HG03571 (cell line): ENCODE measurements around the gene RAPGEF4.
"Not testable (repeated sequence)": the region's sequence is repeated elsewhere in the genome, so short reads cannot be mapped to it uniquely, and the experiment has no call there.

Source experiments
- ATAC-seq: cut with Tn5 transposase; IDR thresholded peaks from one replicate; pipeline ENCODE4 v1.9.1; 2021; ENCODE audit not compliant: unreplicated experiment

The RAPGEF4 gene

GRCh38 chr2:172725746-172726145 is 9.9 kb upstream of the RAPGEF4 start:
- no peak for ATAC-seq

DNA sequence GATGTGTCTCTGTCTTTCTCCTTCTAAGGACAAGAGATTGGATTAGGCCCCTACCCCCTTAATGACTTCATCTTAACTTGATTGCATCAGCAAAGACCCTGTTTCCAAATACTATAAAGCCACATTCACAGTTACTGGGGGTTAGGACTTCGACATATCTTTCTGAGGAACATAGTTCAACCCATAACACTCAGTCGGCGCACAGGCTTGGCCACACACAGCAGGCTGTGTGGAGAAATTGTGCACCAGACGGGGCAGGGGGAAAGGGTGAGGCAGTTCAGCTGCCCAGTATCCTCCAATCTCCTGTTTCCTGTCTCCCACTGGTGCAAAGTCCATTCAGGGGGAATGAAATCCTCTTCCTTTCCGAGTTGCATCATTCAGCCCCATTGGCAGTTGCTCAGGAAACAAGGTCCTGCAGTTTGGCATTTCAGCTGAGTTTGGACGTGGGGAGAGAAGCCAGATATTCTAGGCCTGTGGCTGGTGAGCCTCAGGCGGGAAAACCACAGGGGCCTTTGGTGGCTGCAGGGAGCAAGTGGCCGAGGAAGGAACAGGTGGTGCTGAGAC is 9.4 kb upstream of the RAPGEF4 start:
- ATAC-seq, result no peak

- ATAC-seq, result no peak
Measured at GRCh38 chr2:172730411-172730810, 5.2 kb upstream of the RAPGEF4 start.

DNA sequence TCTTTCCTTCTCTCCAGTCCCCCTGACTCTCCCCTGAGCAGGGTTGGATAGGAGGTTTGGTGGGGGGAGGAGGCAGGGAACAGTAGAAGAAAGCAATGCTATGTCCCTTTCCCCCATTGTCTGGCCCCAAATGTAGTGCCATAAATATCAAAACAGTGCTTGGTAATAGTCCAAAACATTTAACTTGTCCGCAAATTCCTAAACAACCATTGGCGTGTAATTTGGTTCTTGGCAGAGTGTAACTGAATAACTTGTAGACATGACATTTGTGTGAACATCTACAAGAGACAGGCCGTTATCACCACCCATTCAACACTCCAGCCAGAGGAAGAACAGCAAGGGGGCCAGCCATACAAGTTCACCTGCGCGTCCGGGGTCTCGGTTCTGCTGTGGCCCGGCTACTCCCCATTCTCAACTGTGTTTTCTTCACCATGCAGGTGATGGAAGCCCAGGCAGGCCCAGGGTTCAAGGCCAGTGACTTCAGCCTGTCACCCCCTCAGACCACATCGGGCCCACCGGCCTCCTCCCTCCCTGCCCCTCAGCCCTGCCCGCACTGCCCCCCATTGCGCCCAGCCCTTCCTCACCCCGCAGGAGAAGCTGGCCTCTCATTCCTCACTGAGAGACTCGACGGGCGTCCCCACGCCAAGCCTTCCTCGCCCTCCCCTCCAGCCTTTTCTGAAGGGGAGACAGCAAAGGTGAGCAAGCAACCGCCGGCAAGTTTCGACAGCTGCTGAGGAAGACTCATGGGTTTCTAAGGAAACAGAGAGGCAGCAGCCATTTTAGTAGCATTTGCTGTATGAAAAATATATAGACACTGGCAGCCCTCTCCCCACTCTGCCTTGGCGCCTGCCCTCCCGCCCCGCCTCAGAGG is 699 bp upstream of the RAPGEF4 start:
- ATAC-seq, result no peak

DNA sequence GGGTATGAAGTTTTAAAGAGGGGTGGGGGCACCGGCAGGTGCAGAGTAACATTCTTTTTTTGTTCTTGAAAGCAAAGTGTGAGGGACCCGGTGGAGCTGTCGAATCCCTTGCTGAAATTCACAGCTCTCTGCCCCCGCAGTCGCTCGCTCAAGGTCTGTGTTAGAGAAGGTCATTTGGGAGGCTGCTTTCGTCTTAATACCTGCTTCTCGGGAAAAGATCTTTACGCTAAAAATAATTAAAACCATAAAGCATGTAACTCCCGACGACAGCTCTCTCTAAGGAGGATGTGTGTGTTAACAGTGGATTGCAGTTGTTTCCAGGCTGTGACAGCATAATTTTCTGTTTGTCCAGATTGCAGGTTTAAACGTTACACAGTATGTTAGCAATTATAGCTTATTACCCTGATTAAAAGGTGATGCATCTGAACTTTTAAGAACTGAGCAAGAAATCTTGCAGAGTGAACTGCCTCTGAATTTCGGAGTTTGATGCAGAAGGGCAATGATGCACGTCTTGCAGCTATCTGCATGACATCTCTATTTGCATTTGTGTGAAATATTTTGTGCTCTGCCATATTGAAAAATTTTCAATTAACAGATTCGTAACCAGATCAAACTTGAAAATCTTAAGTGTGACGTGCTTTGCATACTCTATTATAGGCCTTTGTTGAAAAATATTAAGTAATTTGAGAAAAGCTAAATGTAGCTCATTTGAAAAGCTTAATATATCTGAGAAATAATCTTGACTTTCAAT is 954 bp downstream of the RAPGEF4 start:
- no peak for ATAC-seq

DNA sequence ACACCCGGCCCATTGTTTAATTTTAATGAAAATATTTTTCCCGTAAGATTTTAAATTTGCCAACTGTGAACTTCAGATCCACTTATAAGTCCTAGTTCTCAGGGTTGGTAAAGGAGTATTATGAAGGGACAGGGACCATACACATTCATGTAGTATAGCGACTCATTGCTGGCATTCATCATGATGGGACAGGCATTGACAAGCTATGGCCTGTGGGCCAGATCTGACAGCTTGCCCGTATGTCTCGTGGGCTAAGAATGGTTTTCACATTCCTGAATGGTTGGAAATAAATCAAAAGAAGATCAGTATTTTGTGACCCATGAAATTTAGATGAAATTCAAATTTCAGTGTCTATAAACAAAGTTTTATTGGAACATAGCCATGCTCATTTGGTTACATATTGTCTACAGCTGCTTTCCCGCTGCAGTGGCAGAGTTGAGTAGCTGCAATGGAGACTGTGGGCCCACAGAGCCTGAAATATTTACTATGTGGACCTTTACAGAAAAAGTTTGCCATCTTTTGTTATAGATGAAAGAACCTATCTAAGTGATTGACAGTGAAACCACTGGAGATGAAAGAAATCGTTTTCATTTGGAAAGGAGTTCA is 4.1 kb downstream of the RAPGEF4 start:
- no peak for ATAC-seq

DNA sequence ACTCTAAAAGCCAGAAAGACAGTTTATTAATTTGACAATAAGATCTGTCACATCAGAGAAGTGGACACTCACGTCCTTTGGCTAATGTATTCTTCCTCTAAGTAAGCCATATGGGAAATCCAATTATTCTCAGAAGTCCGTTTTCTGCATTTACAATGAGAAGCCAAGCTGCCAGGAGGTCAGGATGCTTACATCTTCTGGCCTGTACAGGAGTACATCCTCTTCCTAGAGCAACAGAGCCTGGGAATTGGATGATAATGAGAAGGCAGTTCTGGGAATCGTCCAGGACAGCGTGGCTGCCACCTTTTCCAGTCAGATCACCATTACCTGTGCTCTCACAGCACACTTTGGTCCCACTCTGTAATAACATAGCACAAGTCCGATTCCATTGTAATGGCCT is 5.2 kb downstream of the RAPGEF4 start:
- ATAC-seq, result no peak

GRCh38 chr2:172742931-172743540 is 7.4 kb downstream of the RAPGEF4 start:
- ATAC-seq, result no peak

GRCh38 chr2:172743898-172744297 is 8.3 kb downstream of the RAPGEF4 start:
- no peak for ATAC-seq

- ATAC-seq, result no peak
Measured at GRCh38 chr2:172745636-172746035, 10.0 kb downstream of the RAPGEF4 start.

DNA sequence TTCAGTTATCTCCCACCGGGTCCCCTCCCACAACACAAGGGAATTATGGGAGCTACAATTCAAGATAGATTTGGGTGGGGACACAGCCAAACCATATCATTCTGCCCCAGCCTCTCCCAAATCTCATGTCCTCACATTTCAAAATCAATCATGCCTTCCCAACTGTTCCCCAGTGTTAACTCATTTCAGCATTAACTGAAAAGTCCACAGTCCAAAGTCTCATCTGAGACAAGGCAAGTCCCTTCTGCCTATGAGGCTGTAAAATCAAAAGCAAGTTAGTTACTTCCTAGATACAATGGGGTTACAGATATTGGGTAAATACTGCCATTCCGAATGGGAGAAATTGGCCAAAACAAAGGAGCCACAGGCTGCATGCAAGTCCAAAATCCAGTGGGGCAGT is 12.9 kb downstream of the RAPGEF4 start:
- ATAC-seq, result not testable (repeated sequence)

DNA sequence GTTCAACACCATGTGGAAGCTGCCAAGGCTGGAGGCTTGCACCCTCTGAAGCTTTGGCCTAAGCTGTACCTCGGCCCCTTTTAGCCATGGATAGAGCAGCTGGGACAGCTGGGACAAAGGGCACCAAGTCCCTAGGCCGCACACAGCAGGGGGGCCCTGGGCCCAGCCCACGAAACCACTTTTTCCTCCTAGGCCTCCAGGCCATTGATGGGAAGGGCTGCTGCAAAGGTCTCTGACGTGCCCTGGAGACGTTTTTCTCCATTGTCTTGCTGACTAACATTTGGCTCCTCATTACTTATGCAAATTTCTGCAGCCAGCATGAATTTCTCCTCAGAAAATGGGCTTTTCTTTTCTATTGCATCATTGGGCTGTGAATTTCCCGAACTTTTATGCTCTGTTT is 13.7 kb downstream of the RAPGEF4 start:
- no peak for ATAC-seq

DNA sequence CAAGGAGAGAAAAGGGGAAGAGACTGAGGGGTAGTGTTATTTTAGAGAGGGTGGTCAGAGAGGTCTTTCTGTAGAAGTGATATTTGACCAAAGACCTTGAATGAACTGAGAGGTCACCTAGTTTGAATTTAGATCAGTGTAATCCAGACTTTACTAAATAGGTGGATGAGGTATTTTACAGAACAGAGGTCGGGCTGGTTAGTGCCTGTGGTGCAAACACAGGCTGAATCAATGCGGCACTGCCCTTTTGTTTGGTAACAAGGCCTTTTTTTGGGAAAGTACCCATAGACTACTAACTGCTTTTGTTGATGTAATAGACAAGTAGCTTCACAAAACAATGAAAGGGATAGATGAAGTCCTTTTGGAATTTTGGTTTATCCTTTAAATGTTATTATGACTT is 15.9 kb downstream of the RAPGEF4 start:
- ATAC-seq, result no peak

DNA sequence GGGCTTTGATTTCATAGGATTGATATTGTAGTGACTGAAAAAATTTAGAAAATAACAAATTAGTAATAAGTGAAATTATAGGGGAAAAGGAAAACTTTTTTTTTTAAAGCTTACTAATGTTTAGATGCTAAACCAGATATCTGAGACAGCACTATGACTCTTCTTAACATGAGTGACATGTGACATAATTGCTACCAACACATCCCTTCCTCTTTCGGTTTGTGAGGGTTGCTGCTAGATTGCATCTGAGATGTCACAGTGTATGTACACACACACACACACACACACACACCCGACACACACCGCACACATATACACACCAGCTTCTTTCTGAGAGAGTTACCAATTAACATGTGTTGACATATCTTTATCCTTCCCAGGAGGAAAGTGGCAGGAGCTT is 18.0 kb downstream of the RAPGEF4 start:
- ATAC-seq, result no peak

- no peak for ATAC-seq
Measured at GRCh38 chr2:172759441-172759840, 23.8 kb downstream of the RAPGEF4 start.

- no peak for ATAC-seq
Measured at GRCh38 chr2:172761306-172761705, 25.7 kb downstream of the RAPGEF4 start.

DNA sequence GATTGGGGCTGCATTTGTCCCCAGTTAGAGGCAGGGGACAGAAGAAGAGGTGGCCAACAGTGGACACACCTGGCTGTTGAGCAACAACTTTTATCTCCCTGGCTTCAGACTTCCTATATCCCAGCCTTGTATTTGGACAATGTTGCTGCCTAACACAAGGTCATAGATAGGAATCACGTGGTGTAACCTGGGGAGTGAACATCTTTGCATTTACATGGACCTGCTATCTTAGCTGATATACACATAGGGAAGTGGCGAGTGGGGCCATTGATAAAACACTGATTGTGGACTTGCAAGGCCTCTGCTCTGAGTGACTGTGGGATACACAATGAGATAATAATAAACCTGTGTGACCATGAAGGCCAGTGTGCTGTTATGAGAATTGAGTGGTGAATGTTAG is 26.9 kb downstream of the RAPGEF4 start:
- no peak for ATAC-seq

DNA sequence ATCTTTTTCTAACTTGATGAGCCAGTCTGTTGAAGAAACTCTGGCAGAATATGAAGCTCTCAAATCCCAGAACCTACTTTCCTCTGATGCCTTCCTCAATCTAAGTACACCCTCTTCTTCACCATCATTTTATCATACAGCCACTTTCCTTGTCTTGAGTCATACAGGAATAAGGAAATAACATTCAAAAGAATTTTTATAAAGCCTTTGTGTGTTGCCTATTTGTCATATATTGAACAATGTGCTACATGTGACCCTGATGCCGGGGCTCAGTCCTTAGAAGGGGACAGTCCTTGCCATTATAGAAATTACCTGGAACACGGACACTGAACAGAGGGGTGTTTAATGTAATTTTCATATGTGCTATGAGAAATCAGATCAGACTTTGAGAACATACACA is 27.4 kb downstream of the RAPGEF4 start:
- ATAC-seq, result no peak

DNA sequence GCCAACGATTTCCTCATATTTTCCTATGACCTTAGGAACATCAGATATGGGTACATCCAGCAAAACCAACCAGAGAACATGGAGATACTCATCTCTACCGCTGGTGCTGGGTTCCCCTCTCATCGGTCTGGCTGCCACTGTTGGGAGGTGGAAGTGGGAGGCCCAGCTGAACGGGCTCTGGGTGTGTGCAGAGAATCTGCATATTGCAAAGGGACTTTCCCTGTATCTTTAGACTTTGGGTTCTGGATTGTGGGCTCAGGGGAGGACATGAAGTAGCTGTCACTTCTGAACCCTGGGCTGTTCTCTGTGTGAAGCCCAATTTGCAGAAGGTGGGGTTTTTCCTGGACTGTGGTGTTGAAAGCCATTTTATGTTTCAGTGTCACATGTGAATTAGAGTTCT is 30.0 kb downstream of the RAPGEF4 start:
- ATAC-seq, result no peak

- ATAC-seq, result no peak
Measured at GRCh38 chr2:172768401-172768800, 32.8 kb downstream of the RAPGEF4 start.

DNA sequence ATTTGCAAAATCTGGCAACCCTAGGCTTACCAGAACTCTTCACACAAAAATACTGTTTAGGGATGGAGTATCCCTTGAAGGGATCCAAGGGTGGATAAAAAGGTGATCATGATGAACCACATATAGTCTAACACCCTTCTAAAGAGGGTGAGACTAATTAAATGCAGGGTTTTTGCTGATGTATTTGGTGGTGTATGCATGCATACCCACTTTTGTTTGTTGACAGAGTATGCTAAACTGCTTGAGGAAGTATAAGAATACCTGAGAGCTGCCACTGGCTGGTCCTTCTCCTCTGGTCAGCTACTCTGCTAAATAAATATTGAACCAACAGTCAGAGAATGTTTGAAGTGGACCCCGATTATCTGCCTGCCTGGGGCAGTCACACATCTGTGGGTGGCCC is 34.2 kb downstream of the RAPGEF4 start:
- no peak for ATAC-seq
